Stimulated activated memory B cell treated with anti-CD40 and anti-IgM and Interleukin-4, amounts not matched to agents 10 μg/mL and 1 μg/mL and 100 μg/mL, for 72 hours (primary cell): Measurements from ENCODE around the gene KCTD11.
A peak's percentile ranks its signal among the peaks of the same experiment; 100 is the strongest.
"Not testable (repeated sequence)": the region's sequence is repeated elsewhere in the genome, so short reads cannot be mapped to it uniquely, and the experiment has no call there.

Source experiments
- ATAC-seq: fragments of 150-1000 bp; cut with Tn5 transposase; 2 replicates; pipeline ENCODE4 v1.10.0; 2021
- H3K27ac Mint-ChIP-seq: one replicate; pipeline ENCODE4 v1.8.0; 2022; ENCODE audit warnings: mild to moderate bottlenecking, mixed read lengths
- H3K27me3 Mint-ChIP-seq: one replicate; pipeline ENCODE4 v1.8.0; 2022; ENCODE audit warnings: mixed read lengths
- H3K36me3 Mint-ChIP-seq: one replicate; pipeline ENCODE4 v1.8.0; 2022; ENCODE audit warnings: mixed read lengths
- H3K4me1 Mint-ChIP-seq: one replicate; pipeline ENCODE4 v1.8.0; 2022; ENCODE audit warnings: mixed read lengths
- H3K4me3 Mint-ChIP-seq: one replicate; pipeline ENCODE4 v1.8.0; 2022; ENCODE audit warnings: mild to moderate bottlenecking, moderate library complexity, mixed read lengths
- H3K9me3 Mint-ChIP-seq: one replicate; pipeline ENCODE4 v1.8.0; 2022; ENCODE audit warnings: mixed read lengths

The KCTD11 gene

GRCh38 chr17:7348478-7349242, 3.3 kb upstream of the KCTD11 start:
- no peaks in the 10 kb centered on the region for H3K9me3 Mint-ChIP-seq
- no peak for ATAC-seq
- H3K27me3 Mint-ChIP-seq = no peaks in the 10 kb centered on the region
- H3K36me3 Mint-ChIP-seq = peaks cover 60% of the 10 kb centered on the region
- no peak overlapping the region for H3K4me3 Mint-ChIP-seq
- H3K27ac Mint-ChIP-seq = peak overlapping the region; percentile 48
- peaks cover 54% of the 10 kb centered on the region for H3K4me1 Mint-ChIP-seq

DNA sequence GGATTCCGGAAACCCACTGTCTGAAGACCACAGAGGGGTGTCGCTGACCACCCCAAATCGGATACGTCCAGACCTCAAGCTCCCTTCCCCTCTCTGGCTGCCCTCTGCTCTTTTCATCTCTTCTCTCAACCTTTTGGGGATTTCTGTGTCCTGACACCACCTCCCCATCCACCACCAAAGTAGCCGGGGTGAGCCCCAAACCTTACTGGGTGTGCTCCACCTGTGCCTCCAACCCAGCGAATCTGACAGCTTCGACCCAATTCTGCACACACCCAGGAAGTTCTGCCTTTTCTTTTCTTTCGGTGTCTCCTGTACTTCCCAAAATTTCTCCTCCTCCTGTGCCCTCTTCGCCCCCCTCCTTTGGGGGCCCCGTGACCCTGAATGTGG, 534 bp downstream of the KCTD11 start:
- no peaks in the 10 kb centered on the region for H3K9me3 Mint-ChIP-seq
- H3K36me3 Mint-ChIP-seq = peaks cover 29% of the 10 kb centered on the region
- ATAC-seq = no peak
- H3K4me1 Mint-ChIP-seq = peaks cover 63% of the 10 kb centered on the region
- H3K4me3 Mint-ChIP-seq = peak overlapping the region; percentile 95
- peak overlapping the region; percentile 87 for H3K27ac Mint-ChIP-seq
- H3K27me3 Mint-ChIP-seq = no peaks in the 10 kb centered on the region

- peaks cover 24% of the 10 kb centered on the region for H3K36me3 Mint-ChIP-seq
These were observed 1.1 kb downstream of the KCTD11 start for GRCh38 chr17:7352910-7353635.

DNA sequence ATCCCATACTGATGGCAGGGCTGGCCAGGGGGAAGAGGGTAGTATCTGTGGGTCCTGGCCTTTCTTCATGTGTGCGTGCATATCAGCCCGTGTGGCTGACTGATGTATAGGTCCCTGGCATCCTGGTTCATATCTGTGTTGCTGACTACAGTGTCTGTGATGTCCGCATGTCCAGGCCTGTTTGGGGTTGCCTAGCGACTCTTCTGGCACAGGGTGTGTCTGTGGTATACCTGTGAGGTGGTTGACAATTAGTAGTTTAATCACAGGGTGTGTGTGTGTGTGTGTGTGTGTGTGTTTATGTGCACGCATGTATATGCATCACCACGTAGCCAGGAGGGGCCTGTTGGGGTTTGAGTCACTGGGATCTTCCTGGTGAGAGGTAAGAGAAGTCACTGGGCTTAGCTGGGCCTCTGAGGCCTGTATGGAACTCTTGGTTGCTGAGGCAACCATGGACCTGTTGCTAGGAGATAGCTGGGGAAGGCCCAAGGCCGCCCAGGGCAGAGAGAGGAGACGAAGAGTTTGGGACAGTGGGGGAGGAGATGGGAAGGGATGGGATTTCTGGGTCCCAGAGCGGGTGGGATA, 2.4 kb downstream of the KCTD11 start:
- no peak for ATAC-seq
- H3K9me3 Mint-ChIP-seq = no peaks in the 10 kb centered on the region
- no peak overlapping the region for H3K27ac Mint-ChIP-seq
- peaks cover 14% of the 10 kb centered on the region for H3K36me3 Mint-ChIP-seq
- no peak overlapping the region for H3K4me3 Mint-ChIP-seq
- H3K27me3 Mint-ChIP-seq = no peaks in the 10 kb centered on the region
- H3K4me1 Mint-ChIP-seq = peaks cover 57% of the 10 kb centered on the region

More at GRCh38 chr17:7352910-7353635, 1.1 kb downstream of the KCTD11 start:
- Mint-ChIP-seq H3K4me1 (peaks cover 63% of the 10 kb centered on the region), H3K27me3 (no peaks in the 10 kb centered on the region), H3K27ac (peak overlapping the region; percentile 87), H3K9me3 (no peaks in the 10 kb centered on the region), H3K4me3 (peak overlapping the region; percentile 95)
- ATAC-seq = no peak

DNA sequence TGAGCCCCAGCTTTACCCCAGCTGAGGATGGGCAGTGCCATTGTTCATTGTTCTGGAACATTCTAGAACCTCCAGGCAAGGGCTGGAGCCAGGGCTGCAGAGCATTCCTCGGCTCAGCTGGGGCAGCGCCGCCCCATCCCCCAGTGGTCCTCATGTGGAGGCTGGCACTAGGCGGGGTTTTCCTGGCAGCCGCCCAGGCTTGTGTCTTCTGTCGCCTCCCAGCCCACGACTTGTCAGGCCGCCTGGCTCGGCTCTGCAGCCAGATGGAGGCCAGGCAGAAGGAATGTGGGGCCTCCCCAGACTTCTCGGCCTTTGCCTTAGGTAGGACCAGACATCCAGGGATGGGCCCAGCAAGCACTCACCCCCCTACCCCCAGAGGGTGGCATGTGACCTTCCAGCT, 3.1 kb downstream of the KCTD11 start, which contains the start of gene TMEM95:
Gene TMEM95, plus strand, starts transcription at position 104 of the 400 bp plus-strand sequence. Its CDS starts 49 bp downstream, at position 153.
- Mint-ChIP-seq H3K4me1 (peaks cover 50% of the 10 kb centered on the region), H3K27ac (no peak within 1 kb of the TSS), H3K9me3 (no peaks in the 10 kb centered on the region), H3K4me3 (no peak within 1 kb of the TSS), H3K36me3 (peaks cover 10% of the 10 kb centered on the region), H3K27me3 (no peaks in the 10 kb centered on the region)
- no peak for ATAC-seq

DNA sequence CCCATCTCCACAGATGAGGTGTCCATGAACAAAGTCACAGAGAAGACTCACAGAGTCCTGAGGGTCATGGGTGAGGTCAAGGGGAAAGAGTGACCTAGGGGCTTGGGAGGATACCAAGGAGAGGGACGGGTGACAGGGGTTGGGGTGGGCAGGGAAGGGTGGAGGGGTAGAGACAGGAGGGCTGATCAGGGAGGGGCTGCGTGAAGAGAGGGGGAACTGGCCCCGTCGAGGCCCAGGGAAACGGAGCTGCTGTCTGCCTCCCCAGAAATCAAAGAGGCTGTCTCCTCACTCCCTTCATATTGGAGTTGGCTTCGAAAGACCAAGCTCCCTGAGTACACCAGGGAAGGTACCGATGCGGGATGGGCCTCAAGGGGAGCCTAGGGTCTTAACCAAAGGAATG, 3.6 kb downstream of the KCTD11 start:
- no peaks in the 10 kb centered on the region for H3K9me3 Mint-ChIP-seq

GRCh38 chr17:7356072-7356549, 4.1 kb downstream of the KCTD11 start:
- Mint-ChIP-seq H3K4me3 (no peak overlapping the region), H3K27ac (no peak overlapping the region)

More for the DNA sequence above, 3.6 kb downstream of the KCTD11 start:
- Mint-ChIP-seq H3K4me3 (no peak overlapping the region), H3K4me1 (peaks cover 45% of the 10 kb centered on the region), H3K27me3 (no peaks in the 10 kb centered on the region), H3K27ac (no peak overlapping the region), H3K36me3 (peaks cover 6% of the 10 kb centered on the region)
- no peak for ATAC-seq

GRCh38 chr17:7356756-7357155, 4.8 kb downstream of the KCTD11 start:
- Mint-ChIP-seq H3K9me3 (no peaks in the 10 kb centered on the region), H3K4me3 (no peak overlapping the region), H3K4me1 (peaks cover 35% of the 10 kb centered on the region), H3K27me3 (peaks cover 7% of the 10 kb centered on the region), H3K36me3 (no peaks in the 10 kb centered on the region), H3K27ac (no peak overlapping the region)
- ATAC-seq = no peak

More at GRCh38 chr17:7356072-7356549, 4.1 kb downstream of the KCTD11 start:
- peaks cover under 1% of the 10 kb centered on the region for H3K27me3 Mint-ChIP-seq
- peak; percentile 76 for ATAC-seq
- peaks cover 3% of the 10 kb centered on the region for H3K36me3 Mint-ChIP-seq
- peaks cover 39% of the 10 kb centered on the region for H3K4me1 Mint-ChIP-seq
- no peaks in the 10 kb centered on the region for H3K9me3 Mint-ChIP-seq

DNA sequence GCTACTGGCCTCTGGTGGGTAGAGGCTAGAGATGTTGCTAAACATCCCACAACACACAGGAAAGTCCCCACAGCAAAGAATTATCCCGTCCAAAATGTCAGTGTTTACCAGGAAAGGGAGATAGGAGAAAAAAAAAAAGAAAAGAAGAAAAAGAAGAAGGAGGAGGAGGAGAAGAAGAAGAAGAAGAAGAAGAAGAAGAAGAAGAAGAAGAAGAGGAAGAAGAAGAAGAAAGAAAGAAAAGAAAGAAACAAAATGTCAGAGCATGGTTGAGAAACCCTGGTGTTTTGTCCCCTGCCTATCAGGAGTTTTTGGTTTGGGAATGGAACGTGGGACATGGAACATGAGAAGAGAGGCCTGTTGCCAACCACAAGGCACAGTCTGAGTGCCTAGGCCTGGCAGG, 5.4 kb downstream of the KCTD11 start:
- H3K36me3 Mint-ChIP-seq = no peaks in the 10 kb centered on the region
- peaks cover 10% of the 10 kb centered on the region for H3K27me3 Mint-ChIP-seq
- peaks cover 32% of the 10 kb centered on the region for H3K4me1 Mint-ChIP-seq
- no peaks in the 10 kb centered on the region for H3K9me3 Mint-ChIP-seq
- no peak overlapping the region for H3K4me3 Mint-ChIP-seq
- no peak for ATAC-seq
- H3K27ac Mint-ChIP-seq = no peak overlapping the region

DNA sequence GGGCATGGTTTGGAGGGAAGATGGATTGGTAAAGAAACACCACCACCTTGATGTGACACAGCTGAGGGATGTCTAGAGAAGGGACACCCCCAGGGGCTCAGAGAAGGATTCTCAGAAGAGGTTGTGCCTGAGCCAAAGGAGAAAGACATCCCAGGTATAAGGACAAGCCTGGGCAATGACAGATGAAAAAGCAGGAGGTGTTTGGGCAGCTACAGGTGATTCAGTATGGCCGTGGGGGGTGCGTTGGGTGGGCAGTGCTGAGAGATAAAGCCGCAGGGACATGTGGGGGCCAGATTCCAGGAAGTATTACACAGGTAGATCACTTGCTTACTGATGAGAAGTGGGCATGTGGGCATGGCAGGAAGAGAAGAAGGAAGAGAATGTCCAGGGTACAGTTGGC, 9.9 kb downstream of the KCTD11 start:
- Mint-ChIP-seq H3K4me3 (no peak overlapping the region), H3K27me3 (peaks cover 18% of the 10 kb centered on the region), H3K27ac (no peak overlapping the region), H3K4me1 (no peaks in the 10 kb centered on the region), H3K9me3 (no peaks in the 10 kb centered on the region), H3K36me3 (no peaks in the 10 kb centered on the region)
- ATAC-seq = no peak

GRCh38 chr17:7363311-7363710, 11.3 kb downstream of the KCTD11 start:
- no peak for ATAC-seq
- Mint-ChIP-seq H3K27me3 (peaks cover 19% of the 10 kb centered on the region), H3K4me3 (no peak overlapping the region), H3K27ac (no peak overlapping the region), H3K9me3 (no peaks in the 10 kb centered on the region), H3K4me1 (peaks cover 3% of the 10 kb centered on the region), H3K36me3 (no peaks in the 10 kb centered on the region)

DNA sequence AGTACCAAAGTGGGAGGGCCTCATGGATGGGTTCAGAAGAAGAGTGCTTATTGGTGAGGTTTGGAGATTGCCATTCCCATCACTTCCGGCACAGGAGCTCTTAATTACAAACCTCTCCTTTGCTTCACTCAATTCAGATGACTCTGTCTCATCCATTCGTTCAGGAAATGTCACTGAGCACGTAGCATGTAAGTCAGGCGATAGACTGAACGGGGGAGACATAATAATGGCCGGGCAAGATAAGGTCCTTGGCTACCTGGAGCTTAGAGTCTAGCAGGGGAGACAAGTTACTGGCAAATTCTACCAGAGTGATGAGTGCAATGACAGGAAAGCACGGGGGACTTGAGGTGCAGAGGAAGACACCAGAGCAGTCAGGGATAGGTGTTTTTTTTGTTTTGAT, 14.0 kb downstream of the KCTD11 start:
- H3K9me3 Mint-ChIP-seq, ATAC-seq, H3K36me3 Mint-ChIP-seq, H3K4me1 Mint-ChIP-seq, H3K27ac Mint-ChIP-seq, H3K4me3 Mint-ChIP-seq: not testable (repeated sequence)
- peaks cover 43% of the 10 kb centered on the region for H3K27me3 Mint-ChIP-seq

DNA sequence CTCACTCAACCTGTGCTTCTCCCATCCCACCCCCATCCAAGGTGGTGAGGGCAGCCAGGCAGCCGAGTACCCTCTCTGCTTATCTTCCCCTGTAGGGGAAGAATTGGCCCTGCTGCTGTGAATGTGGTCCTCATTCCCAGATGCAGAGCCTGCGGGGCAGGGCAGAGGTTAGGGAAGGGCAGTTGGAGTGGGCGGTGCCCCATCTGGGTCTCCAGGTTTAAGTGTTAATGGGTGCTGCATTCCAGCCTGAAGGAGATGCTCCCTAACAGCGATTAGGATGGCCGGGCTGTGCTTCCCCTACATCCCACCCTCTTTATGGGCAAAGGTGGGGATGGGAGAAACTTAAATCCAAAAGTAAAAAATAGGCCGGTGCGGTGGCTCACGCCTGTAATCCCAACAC, 15.1 kb downstream of the KCTD11 start:
- Mint-ChIP-seq H3K4me3 (no peak overlapping the region), H3K9me3 (no peaks in the 10 kb centered on the region), H3K4me1 (peaks cover 9% of the 10 kb centered on the region), H3K36me3 (no peaks in the 10 kb centered on the region), H3K27me3 (peaks cover 43% of the 10 kb centered on the region), H3K27ac (no peak overlapping the region)
- ATAC-seq = no peak

- H3K4me1 Mint-ChIP-seq = peaks cover 9% of the 10 kb centered on the region
- no peak overlapping the region for H3K27ac Mint-ChIP-seq
- no peaks in the 10 kb centered on the region for H3K36me3 Mint-ChIP-seq
- H3K4me3 Mint-ChIP-seq = no peak overlapping the region
- H3K27me3 Mint-ChIP-seq = peaks cover 46% of the 10 kb centered on the region
- H3K9me3 Mint-ChIP-seq = no peaks in the 10 kb centered on the region
- ATAC-seq = no peak
These were observed 16.1 kb downstream of the KCTD11 start for GRCh38 chr17:7367918-7368598.

GRCh38 chr17:7368599-7368994, 16.6 kb downstream of the KCTD11 start:
- H3K36me3 Mint-ChIP-seq, H3K4me3 Mint-ChIP-seq, ATAC-seq, H3K4me1 Mint-ChIP-seq, H3K27ac Mint-ChIP-seq, H3K9me3 Mint-ChIP-seq: not testable (repeated sequence)
- H3K27me3 Mint-ChIP-seq = peaks cover 46% of the 10 kb centered on the region
